UCSD-AML1 (cell line): ENCODE results near the gene NAPSA.
"Not testable (repeated sequence)": the region's sequence is repeated elsewhere in the genome, so short reads cannot be mapped to it uniquely, and the experiment has no call there.

Experiments
- DNase-seq: peaks from one replicate; lab custom pipeline; 2025; ENCODE audit not compliant: unreplicated experiment; lab: John Stamatoyannopoulos, UW

Gene NAPSA

DNA sequence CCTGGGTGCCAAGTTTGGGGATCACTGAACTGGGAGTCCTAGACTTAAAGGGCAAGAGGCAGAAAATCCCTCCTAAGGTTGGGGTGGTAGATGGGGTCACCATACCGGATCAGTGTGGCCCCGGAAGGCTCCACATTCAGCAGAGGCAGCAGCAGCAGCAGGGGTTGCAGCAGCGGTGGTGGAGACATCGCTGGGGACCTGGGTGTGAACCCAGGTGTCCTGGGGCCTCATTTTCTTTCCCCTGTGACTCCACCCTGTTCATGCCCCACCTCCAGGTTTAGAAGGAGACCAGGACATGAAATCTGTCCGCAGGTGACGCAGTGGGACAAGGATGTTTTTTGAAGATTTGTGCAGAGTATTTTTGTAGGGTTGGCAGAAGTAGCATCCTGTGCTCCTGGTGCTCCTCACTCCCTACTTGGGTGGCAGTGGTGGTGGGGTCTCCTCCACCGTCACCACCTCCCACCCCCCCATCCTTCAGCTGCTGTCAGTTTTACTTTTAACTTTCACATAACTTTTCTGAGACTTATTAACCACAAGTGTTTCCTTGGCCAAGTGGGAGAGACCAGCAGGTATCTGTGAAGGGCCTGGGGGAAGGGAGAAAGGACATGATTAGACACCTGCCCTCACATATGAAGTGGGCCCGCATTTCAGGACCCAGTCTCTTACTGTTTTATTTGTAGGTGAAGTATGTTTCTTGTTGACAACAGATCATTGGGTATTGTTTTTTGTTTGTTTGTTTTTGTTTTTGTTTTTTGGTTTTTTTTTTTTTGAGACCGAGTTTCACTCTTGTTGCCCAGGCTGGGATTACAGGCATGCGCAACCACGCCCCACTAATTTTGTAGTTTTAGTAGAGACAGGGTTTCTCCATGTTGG is at the start of gene NAPSA:
NAPSA (minus strand) TSS at position 206 of the 873 bp plus-strand sequence; CDS start at position 188, 18 bp downstream.
- no peak for DNase-seq

DNA sequence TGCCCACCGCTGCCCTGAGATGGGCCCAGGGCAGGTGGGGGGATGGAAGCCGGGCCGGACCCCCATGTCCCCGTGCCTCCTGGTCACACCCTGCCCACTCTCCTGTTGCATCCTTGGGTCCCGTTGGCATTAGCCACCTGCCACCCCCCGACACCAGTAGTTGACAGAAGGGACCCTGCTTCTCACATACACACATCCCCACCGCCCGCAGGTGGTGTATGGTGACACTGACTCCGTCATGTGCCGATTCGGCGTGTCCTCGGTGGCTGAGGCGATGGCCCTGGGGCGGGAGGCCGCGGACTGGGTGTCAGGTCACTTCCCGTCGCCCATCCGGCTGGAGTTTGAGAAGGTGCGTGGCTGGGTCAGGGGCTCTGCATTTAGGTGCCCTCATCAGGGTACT is 48.1 kb upstream of the NAPSA start:
- DNase-seq = no peak

DNA sequence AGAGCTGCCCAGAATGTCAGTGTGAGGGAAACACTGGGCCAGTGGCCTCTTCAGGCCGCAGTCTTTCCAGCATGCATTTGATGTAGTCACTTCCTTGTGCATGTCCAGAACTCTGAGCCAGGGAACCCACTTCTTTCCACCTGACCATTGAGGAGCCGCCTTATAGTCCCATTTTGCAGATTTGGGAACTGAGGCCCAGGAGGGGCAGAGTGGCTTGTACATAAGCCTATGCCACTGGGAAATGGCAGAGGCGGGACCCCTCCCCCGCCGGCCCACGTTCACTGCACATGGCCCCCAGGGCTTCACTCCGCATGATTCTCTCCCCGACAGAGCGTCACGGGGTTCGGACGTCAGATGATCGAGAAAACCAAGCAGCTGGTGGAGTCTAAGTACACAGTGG is 47.7 kb upstream of the NAPSA start:
- no peak for DNase-seq

DNA sequence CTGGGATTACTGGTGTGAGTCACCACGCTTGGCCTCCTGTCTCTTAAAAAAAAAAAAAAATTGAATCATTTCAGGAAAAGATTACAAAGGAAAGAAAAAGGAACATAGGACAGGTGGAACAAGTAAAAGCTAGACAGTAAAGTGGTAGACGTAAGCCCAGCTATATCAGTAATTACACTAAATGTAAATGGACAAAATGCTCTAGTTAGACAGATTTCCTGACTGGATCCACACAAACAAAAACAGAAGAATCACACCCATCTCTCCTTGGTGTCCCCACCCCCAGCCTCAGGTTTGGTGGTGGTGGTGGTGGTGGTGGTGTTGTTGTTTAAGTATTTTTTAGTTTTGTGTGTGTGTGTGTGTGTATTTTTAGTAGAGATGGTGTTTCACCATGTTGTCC is 47.0 kb upstream of the NAPSA start:
- no peak for DNase-seq

DNA sequence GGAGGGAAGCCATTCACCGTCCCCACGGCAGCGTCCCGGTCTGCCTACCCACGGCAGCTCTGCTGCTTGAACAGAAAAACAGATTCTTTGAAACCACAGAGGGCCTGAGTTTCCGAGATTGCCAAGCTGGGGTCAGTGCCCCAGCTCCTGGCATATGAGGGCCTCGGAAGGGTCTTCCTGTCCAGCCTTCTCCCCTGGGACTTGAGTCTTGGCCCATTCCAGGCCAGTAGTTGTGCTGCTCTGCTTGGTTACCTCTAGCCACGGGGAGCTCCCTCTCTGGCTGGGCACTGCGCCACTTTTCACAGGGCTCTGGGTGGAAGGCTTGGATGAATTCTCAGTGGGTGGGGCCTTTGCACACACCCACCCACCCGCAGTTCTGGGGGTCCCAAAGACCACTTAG is 44.7 kb upstream of the NAPSA start:
- no peak for DNase-seq

DNA sequence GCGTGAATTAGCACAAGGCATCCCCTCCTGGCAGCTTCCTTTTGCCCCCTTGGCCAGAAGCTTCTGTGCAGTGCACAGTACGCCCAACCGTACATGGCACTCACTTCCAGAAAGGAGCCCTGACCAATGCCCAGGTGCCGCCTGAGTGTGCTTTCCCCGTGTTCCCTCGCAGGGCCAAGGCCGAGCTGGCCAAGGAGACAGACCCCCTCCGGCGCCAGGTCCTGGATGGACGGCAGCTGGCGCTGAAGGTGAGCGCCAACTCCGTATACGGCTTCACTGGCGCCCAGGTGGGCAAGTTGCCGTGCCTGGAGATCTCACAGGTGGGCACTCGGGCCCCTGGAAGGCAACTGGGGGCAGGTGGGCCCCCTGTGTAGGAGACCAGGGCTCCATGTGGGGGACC is 43.9 kb upstream of the NAPSA start:
- DNase-seq = no peak

DNA sequence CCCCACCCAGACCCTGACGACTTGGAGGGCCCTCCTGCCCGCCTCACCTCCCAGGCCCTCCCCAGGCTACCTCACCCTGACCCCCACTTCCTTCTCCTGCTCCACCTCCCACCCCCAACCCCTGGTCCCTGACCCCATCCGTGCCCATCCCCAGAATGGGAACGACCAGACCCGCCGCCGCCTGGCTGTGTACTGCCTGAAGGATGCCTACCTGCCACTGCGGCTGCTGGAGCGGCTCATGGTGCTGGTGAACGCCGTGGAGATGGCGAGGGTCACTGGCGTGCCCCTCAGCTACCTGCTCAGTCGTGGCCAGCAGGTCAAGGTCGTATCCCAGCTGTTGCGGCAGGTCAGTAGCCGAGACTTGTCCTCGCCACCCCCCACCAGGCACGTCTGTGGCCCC is 41.4 kb upstream of the NAPSA start:
- DNase-seq = no peak

DNA sequence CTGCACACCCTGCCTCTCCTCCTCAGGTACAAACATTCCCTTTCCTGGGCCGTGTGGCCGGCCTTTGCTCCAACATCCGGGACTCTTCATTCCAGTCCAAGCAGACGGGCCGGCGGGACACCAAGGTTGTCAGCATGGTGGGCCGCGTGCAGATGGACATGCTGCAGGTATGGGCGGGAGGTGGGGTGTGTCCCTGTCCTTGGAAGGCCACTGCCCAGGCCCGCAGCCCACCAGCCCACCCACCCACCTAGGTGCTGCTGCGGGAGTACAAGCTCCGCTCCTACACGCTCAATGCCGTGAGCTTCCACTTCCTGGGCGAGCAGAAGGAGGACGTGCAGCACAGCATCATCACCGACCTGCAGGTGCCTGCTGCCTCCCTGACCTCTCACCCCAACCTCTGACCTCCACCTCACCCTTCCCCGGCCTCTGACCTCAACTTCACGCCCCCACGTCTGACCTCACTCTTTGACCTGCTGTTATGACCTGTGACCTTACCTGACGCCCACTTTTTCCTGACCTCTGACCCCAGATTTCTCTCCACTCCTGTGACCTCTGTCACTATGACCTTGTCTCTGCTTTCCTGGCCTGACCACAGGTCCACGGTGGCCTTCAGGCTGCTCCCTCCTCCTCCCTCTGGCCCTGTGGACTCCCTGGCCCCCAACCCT is 40.8 kb upstream of the NAPSA start:
- no peak for DNase-seq

DNA sequence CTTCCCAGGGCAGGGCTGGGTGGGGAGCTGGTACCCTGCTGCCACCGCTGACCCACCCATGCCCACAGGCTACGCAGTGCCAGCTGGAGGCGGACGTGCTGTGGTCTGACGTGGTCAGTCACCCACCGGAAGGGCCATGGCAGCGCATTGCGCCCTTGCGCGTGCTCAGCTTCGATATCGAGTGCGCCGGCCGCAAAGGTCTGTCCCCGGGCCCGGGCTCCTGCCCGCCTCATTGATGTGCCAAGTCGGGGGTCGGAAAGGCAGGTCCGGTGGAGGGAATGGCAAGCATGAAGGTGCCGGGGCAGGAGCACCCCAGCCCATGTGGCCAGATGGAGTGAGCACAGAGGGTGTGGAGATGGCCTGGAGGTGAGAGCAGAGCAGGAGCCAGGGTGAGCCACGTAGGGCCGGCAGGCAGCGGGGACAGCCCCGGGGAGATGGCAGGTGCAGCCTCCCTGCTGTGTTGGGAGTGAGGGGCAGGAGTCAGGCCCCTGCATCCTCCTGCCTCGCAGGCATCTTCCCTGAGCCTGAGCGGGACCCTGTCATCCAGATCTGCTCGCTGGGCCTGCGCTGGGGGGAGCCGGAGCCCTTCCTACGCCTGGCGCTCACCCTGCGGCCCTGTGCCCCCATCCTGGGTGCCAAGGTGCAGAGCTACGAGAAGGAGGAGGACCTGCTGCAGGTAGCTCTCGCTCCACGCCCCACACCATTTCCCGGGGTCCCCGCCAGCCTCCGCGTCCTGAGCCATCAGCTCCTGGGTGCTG is 37.3 kb upstream of the NAPSA start:
- DNase-seq = no peak

DNA sequence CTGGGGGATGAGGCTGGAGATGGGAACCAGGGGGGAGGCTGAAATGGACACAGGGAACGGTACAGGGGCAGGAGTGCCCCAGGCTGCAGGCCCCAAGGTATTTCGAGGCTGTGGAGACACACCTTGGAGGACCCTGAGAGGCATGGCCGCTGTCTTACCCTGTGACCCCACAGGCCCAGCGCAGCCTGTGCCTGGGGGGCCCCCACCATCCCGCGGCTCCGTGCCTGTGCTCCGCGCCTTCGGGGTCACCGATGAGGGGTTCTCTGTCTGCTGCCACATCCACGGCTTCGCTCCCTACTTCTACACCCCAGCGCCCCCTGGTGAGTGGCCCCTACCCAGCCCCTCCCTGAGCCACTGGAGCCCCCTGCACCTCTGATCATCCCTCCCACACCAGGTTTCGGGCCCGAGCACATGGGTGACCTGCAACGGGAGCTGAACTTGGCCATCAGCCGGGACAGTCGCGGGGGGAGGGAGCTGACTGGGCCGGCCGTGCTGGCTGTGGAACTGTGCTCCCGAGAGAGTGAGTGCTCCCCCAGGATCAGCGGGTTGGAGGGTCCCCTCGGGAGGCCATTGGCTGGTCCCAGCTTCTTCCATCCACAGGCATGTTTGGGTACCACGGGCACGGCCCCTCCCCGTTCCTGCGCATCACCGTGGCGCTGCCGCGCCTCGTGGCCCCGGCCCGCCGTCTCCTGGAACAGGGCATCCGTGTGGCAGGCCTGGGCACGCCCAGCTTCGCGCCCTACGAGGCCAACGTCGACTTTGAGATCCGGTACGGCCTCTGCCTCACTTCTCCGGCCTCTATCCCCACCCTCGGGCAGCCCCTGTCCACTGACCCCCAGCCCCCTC is 36.4 kb upstream of the NAPSA start:
- DNase-seq = no peak

DNA sequence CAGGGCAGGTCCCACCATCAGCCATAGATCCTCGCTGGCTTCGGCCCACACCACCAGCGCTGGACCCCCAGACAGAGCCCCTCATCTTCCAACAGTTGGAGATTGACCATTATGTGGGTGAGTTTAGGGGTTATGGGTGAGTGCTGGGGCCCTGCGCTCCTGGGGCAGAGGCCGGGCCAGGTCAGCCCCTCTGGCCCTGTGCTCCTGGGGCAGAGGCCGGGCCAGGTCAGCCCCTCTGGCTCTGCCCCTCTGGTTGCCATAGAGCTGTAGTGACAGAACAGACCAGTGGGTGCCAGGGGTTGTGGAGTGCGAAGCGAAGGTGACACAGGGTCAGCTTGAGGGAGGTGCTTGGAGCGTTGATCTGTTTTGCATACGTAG is 33.9 kb upstream of the NAPSA start:
- DNase-seq = no peak

DNA sequence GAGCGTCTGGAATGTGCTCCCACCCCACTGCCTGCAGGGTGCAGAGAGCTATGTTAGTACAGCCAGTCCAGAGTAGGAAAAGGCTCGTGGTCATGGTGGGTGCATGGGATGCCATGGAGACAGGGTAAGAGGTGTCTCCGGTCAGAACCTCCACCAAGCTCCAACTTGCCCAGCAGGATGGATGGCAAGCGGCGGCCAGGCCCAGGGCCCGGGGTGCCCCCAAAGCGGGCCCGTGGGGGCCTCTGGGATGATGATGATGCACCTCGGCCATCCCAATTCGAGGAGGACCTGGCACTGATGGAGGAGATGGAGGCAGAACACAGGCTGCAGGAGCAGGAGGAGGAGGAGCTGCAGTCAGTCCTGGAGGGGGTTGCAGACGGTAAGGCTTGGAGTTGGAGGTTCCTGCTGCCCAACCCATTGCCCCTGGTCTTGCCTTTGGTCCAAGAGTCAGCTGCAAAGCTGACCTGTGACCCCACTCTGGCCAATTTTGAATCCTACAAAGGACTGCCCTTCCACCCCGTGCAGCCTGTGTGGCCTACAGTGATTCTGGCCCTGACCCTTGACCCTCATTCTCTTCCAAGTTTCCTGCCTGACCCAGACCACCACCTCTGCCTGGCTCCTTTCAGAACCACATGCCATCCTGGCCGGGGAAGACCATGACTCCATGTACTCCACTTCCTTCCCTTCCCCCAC is 33.4 kb upstream of the NAPSA start:
- no peak for DNase-seq

DNA sequence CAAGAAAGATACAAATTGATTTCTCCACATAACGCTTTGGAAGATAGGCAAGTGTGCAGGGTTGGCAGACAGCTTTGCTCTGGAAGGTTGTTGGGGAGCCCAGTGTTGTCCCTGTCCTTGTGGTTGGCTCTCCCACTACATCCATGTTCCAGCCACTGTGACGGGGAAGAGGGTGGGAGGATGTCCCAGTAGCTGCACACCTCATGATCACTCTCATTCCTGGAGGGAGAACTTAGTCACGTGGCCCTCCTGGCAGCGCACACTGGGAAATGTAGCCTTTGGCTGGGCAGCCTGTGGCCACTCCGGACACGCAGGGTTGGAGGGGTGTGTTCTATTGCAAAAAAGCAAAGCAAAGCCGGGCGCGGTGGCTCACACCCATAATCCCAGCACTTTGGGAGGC is 28.6 kb upstream of the NAPSA start:
- DNase-seq = no peak

DNA sequence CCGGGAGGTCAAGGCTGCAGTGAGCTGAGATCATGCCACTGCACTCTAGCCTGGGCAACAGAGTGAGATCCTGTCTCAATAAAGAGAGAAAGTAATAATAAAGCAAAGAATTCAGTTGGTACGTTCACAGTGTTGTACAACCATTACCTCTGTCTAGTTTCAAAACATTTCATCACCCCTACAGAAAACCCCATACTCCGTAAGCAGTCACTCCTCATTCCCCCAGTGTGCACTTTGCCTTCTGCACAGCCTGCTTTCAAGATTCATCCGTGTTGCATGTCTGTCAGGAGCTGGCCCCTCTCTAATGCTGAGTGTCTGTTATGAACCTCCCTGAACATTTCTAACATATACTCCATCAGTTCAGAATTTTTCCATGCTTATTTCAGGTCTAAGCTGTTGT is 28.1 kb upstream of the NAPSA start:
- DNase-seq = no peak

DNA sequence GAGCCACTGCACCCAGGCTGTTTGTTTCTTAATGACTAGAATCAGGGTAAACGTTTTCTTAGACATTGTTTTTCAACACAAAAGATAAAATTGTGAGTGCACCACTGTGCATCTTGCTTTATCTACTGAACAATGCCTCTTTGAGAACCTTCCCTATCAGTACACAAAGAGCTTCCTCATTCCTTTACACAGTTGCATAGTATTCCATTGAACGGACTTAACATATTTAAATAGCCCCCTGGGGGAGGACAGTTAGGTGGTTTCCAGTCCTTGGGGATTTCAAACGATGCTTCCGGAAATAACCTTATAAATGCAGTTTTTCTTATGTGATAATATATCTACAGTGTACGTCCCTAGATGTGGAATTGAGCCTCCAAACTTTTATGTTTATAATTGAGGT is 27.3 kb upstream of the NAPSA start:
- no peak for DNase-seq

DNA sequence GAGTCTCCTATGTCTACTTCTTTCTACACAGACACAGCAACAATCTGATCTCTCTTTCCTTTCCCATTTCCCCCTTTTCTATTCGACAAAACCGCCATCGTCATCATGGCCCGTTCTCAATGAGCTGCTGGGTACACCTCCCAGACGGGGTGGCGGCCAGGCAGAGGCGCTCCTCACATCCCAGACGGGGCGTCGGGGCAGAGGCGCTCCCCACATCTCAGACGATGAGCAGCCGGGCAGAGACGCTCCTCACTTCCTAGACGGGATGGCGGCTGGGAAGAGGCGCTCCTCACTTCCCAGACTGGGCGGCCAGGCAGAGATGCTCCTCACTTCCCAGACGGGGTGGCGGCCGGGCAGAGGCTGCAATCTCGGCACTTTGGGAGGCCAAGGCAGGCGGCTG is 25.5 kb upstream of the NAPSA start:
- not testable (repeated sequence) for DNase-seq

DNA sequence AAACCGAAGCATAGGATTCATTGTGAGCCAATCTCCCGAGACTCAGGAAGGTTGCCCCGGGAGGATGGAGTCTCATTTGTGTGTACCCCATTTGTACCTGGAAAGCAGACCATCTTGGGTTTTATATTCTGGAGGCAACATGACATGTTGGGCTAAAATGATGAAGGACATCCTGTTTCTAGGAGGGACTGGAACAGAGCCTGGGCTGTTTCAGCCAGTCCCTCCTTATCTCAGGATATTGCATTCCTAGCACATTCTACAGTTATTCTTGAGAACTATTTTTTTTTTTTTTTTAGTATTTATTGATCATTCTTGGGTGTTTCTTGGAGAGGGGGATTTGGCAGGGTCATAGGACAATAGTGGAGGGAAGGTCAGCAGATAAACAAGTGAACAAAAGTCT is 24.9 kb upstream of the NAPSA start:
- DNase-seq = not testable (repeated sequence)

DNA sequence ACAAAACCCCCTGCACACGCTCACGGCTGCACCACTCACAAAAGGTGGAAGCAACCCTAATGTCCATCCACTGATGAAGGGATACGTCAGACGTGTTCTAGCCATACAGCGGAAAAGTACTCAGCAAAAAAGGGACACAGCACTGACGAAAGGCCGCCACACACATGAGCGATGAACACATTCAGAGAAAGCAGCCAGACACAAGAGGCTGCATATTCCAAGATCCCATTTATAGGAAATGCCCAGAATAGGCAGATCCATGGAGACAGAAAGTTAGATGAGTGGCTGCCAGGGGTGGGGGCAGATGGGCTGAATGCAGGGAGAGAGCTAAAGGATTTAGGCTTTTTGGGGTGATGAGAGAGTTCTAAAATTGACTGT is 22.4 kb upstream of the NAPSA start:
- DNase-seq = no peak

DNA sequence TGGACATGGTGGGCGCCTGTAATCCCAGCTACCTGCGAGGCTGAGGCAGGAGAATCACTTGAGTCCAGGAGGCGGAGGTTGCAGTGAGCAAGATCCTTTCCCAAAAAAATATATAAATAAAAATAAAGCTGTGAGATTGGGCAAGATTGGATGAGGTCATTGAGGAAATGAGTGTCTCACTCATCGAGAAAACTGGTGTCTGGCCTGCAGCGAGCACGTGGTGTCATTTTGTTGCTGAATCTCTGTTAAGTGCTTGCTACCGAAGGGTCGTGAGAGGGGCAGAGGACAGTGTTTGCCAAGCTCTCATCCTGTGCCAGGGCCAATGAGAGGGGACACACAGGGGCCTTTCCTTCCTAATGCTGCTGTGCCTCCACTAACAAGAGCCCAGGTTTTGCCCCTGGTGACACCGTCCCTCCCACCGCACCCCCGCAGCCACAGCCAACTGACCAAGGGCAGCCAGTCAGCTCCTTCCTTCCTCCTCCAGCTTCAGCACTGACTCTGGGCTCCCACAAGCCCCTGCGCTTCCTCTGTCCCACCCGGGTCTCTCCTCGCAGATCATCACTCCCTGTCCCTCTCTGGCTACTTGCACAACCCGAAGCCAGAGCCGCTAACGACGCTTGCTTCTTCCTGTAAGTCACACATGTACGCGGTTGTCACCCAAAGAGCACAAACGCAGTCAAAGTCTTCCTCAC is 21.9 kb upstream of the NAPSA start:
- DNase-seq = peak; percentile 19
